ENCODE measurements around the gene ALPG.

Gene ALPG

GRCh38 chr2:232406556-232407310 is at the start of gene ALPG:
TSS of gene ALPG (plus strand) at chr2:232406844. CDS start at chr2:232406895, 51 bp downstream.
- no peak within 1 kb of the TSS for H3K4me3 ChIP-seq (ENCODE audit: low read depth in 1 of 2, low read length in 2 of 2)
- DNase-seq (no peak), ATAC-seq (ENCODE audit: insufficient read depth, low read depth) (no peak)
- no peak within 1 kb of the TSS for H3K27ac ChIP-seq (ENCODE audit: low read length)
- no peaks in the 10 kb centered on the region for H3K27me3 ChIP-seq (ENCODE audit: insufficient read depth, low read length, poor library complexity)
- H3K79me2 ChIP-seq (ENCODE audit: insufficient read depth, low read length) = no peaks in the 10 kb centered on the region
- no peak within 1 kb of the TSS for H3K4me2 ChIP-seq (ENCODE audit: insufficient read depth, low read length)
- no peaks in the 10 kb centered on the region for H3K9me3 ChIP-seq (ENCODE audit: insufficient read depth, low read length, severe bottlenecking)
- TF ChIP-seq EZH2 (IDR thresholded peaks at IDR 0.05; ENCODE audit: borderline replicate concordance, low read depth, low read length, severe bottlenecking) (no peak), CTCF (IDR thresholded peaks at IDR 0.05; ENCODE audit: borderline replicate concordance, extremely low read depth, low read length, poor library complexity, severe bottlenecking) (no peak)
- H4K20me1 ChIP-seq (ENCODE audit: insufficient read depth, low read length) = no peaks in the 10 kb centered on the region
- no peaks in the 10 kb centered on the region for H3K4me1 ChIP-seq (ENCODE audit: insufficient read depth, low read length)
- H2AFZ ChIP-seq (ENCODE audit: low read depth, low read length) = no peak within 1 kb of the TSS
- no peaks in the 10 kb centered on the region for H3K36me3 ChIP-seq (ENCODE audit: insufficient read depth, low read length)
- H3K9ac ChIP-seq (ENCODE audit: low read depth, low read length) = no peak within 1 kb of the TSS

GRCh38 chr2:232361646-232362045 is 45.0 kb upstream of the ALPG start:
- Histone ChIP-seq H3K27me3 (ENCODE audit: insufficient read depth, low read length, poor library complexity) (no peaks in the 10 kb centered on the region), H4K20me1 (ENCODE audit: insufficient read depth, low read length) (no peaks in the 10 kb centered on the region), H3K4me1 (ENCODE audit: insufficient read depth, low read length) (peaks cover 29% of the 10 kb centered on the region), H3K27ac (ENCODE audit: low read length) (no peak overlapping the region), H3K4me2 (ENCODE audit: insufficient read depth, low read length) (no peak overlapping the region), H2AFZ (ENCODE audit: low read depth, low read length) (no peak overlapping the region), H3K36me3 (ENCODE audit: insufficient read depth, low read length) (no peaks in the 10 kb centered on the region), H3K79me2 (ENCODE audit: insufficient read depth, low read length) (no peaks in the 10 kb centered on the region), H3K9me3 (ENCODE audit: insufficient read depth, low read length, severe bottlenecking) (no peaks in the 10 kb centered on the region), H3K9ac (ENCODE audit: low read depth, low read length) (no peak overlapping the region), H3K4me3 (ENCODE audit: low read depth in 1 of 2, low read length in 2 of 2) (no peak overlapping the region)
- ATAC-seq (ENCODE audit: insufficient read depth, low read depth) (no peak), DNase-seq (no peak)
- TF ChIP-seq CTCF (IDR thresholded peaks at IDR 0.05; ENCODE audit: borderline replicate concordance, extremely low read depth, low read length, poor library complexity, severe bottlenecking) (no peak), EZH2 (IDR thresholded peaks at IDR 0.05; ENCODE audit: borderline replicate concordance, low read depth, low read length, severe bottlenecking) (no peak)

GRCh38 chr2:232362174-232362900 is 44.3 kb upstream of the ALPG start:
- H3K4me3 ChIP-seq (ENCODE audit: low read depth in 1 of 2, low read length in 2 of 2) = peak overlapping the region in 1 of 2 experiments; percentile 52; a peak in 1 of 4 replicates
- H3K4me1 ChIP-seq (ENCODE audit: insufficient read depth, low read length) = peaks cover 29% of the 10 kb centered on the region
- ATAC-seq (ENCODE audit: insufficient read depth, low read depth) = peak; percentile 21; the same call in 2 of the 3 replicates
- H3K36me3 ChIP-seq (ENCODE audit: insufficient read depth, low read length) = no peaks in the 10 kb centered on the region
- no peaks in the 10 kb centered on the region for H3K79me2 ChIP-seq (ENCODE audit: insufficient read depth, low read length)
- no peak overlapping the region for H2AFZ ChIP-seq (ENCODE audit: low read depth, low read length)
- TF ChIP-seq CTCF (IDR thresholded peaks at IDR 0.05; ENCODE audit: borderline replicate concordance, extremely low read depth, low read length, poor library complexity, severe bottlenecking) = no peak
- TF ChIP-seq EZH2 (IDR thresholded peaks at IDR 0.05; ENCODE audit: borderline replicate concordance, low read depth, low read length, severe bottlenecking) = no peak
- peak overlapping the region; percentile 73 for H3K4me2 ChIP-seq (ENCODE audit: insufficient read depth, low read length)
- H3K27me3 ChIP-seq (ENCODE audit: insufficient read depth, low read length, poor library complexity) = no peaks in the 10 kb centered on the region
- no peaks in the 10 kb centered on the region for H4K20me1 ChIP-seq (ENCODE audit: insufficient read depth, low read length)
- peak overlapping the region; percentile 79 for H3K27ac ChIP-seq (ENCODE audit: low read length)
- no peaks in the 10 kb centered on the region for H3K9me3 ChIP-seq (ENCODE audit: insufficient read depth, low read length, severe bottlenecking)
- peak; percentile 56 for DNase-seq
- peak overlapping the region; percentile 47; the same call in 1 of the 2 replicates for H3K9ac ChIP-seq (ENCODE audit: low read depth, low read length)

Data from DND-41 (cell line).